ENCODE data around the gene NAB2. TPM values are rescaled to one million over a fixed set of nuclear protein-coding genes. Genes with fewer than 3 reads are reported as not detected.

The NAB2 gene
- total and polyA plus RNA-seq, 9 of the 15 experiments (the other 6 are each of a cell fraction or from before 2014, with no cell fraction given) = 0.45 to 40.9 (median 20.4) TPM

- TF ChIP-seq NR1H2 (CRISPR knock-in tag; IDR thresholded peaks at IDR 0.05) = no peak
- TF ChIP-seq, protein P1, sequence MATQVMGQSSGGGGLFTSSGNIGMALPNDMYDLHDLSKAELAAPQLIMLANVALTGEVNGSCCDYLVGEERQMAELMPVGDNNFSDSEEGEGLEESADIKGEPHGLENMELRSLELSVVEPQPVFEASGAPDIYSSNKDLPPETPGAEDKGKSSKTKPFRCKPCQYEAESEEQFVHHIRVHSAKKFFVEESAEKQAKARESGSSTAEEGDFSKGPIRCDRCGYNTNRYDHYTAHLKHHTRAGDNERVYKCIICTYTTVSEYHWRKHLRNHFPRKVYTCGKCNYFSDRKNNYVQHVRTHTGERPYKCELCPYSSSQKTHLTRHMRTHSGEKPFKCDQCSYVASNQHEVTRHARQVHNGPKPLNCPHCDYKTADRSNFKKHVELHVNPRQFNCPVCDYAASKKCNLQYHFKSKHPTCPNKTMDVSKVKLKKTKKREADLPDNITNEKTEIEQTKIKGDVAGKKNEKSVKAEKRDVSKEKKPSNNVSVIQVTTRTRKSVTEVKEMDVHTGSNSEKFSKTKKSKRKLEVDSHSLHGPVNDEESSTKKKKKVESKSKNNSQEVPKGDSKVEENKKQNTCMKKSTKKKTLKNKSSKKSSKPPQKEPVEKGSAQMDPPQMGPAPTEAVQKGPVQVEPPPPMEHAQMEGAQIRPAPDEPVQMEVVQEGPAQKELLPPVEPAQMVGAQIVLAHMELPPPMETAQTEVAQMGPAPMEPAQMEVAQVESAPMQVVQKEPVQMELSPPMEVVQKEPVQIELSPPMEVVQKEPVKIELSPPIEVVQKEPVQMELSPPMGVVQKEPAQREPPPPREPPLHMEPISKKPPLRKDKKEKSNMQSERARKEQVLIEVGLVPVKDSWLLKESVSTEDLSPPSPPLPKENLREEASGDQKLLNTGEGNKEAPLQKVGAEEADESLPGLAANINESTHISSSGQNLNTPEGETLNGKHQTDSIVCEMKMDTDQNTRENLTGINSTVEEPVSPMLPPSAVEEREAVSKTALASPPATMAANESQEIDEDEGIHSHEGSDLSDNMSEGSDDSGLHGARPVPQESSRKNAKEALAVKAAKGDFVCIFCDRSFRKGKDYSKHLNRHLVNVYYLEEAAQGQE (IDR thresholded peaks at IDR 0.05; ENCODE audit: borderline replicate concordance) = no peak
- TF ChIP-seq, protein P1 (CRISPR knock-in tag; IDR thresholded peaks at IDR 0.05; ENCODE audit: low read depth) = no peak
- no peak for TF ChIP-seq THRAP3 (IDR thresholded peaks at IDR 0.05; ENCODE audit: borderline replicate concordance)
- no peak for TF ChIP-seq DACH1 (IDR thresholded peaks at IDR 0.05; ENCODE audit: partially characterized antibody)
- TF ChIP-seq EGR1 (conservative IDR thresholded peaks at IDR 0.05) = no peak
These were observed 39.8 kb upstream of the NAB2 start (continued) for GRCh38 chr12:57049119-57049446.

All from K562 (cell line).